Limb (tissue), 2 donors: ENCODE results near the gene CSNK1G2.

ENCODE experiments used
- DNase-seq, 2 donors: peaks; one replicate each; pipeline ENCODE4 v3.0.0-alpha.2; 2016; ENCODE audit errors: extremely low spot score in 2 of 2

Gene CSNK1G2

GRCh38 chr19:2015608-2015950 is 74.6 kb downstream of the CSNK1G2 start, which contains the start of gene BTBD2:
Gene BTBD2 (minus strand): TSS chr19:2015714. CDS start chr19:2015703, 11 bp downstream.
- DNase-seq, result peak; percentile 57 to 85

- peak; percentile 69 to 80 for DNase-seq
Observed at GRCh38 chr19:2016041-2016807, 75.3 kb downstream of the CSNK1G2 start.

- DNase-seq, result no peak
Observed at GRCh38 chr19:2018752-2019151, 77.8 kb downstream of the CSNK1G2 start.

- no peak for DNase-seq
Observed at GRCh38 chr19:2021453-2022140, 80.6 kb downstream of the CSNK1G2 start.

GRCh38 chr19:2022289-2022688 is 81.3 kb downstream of the CSNK1G2 start:
- DNase-seq, result no peak

GRCh38 chr19:2026770-2027169 is 85.8 kb downstream of the CSNK1G2 start:
- no peak for DNase-seq

GRCh38 chr19:2027361-2027760 is 86.4 kb downstream of the CSNK1G2 start:
- DNase-seq, result peak in 1 of 2 donors; percentile 52
